Measurements from ENCODE around the gene ARHGEF1.

ARHGEF1 gene, protein sequence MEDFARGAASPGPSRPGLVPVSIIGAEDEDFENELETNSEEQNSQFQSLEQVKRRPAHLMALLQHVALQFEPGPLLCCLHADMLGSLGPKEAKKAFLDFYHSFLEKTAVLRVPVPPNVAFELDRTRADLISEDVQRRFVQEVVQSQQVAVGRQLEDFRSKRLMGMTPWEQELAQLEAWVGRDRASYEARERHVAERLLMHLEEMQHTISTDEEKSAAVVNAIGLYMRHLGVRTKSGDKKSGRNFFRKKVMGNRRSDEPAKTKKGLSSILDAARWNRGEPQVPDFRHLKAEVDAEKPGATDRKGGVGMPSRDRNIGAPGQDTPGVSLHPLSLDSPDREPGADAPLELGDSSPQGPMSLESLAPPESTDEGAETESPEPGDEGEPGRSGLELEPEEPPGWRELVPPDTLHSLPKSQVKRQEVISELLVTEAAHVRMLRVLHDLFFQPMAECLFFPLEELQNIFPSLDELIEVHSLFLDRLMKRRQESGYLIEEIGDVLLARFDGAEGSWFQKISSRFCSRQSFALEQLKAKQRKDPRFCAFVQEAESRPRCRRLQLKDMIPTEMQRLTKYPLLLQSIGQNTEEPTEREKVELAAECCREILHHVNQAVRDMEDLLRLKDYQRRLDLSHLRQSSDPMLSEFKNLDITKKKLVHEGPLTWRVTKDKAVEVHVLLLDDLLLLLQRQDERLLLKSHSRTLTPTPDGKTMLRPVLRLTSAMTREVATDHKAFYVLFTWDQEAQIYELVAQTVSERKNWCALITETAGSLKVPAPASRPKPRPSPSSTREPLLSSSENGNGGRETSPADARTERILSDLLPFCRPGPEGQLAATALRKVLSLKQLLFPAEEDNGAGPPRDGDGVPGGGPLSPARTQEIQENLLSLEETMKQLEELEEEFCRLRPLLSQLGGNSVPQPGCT

GRCh38 chr19:41882568-41883462 lies at the start of gene ARHGEF1:
Gene ARHGEF1, plus strand, starts transcription at chr19:41883184. Its CDS starts 4,899 bp downstream, at chr19:41888083.
- peak in 2 of 3 experiments; percentile 50 to 58 for DNase-seq

GRCh38 chr19:41837981-41838708 lies 44.8 kb upstream of the ARHGEF1 start:
- DNase-seq = no peak

- DNase-seq = no peak
These were observed 43.8 kb upstream of the ARHGEF1 start for GRCh38 chr19:41839211-41839610.

- DNase-seq = no peak
These were observed 39.6 kb upstream of the ARHGEF1 start for GRCh38 chr19:41843371-41843770.

DNA sequence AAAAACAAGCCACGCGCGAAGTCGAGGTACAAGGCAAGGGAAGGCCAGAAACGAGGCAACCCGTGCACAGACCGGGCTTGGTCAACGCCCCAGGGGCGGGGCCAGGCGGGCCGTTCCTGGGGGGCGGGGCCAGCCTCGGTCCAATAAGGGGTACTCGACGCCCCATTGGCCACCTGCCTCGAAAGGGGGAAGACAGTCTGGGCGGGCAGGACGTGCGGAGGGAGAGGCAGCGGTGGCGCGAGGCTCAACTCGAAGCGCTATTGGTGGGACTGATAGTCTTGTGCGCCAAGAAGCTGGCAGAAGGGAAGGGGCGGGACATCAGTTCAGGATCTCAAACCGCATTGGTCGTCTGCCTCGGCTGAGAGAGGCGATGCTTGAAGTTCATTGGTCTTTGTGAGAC lies 38.4 kb upstream of the ARHGEF1 start, which contains the start of gene LYPD4:
Gene LYPD4 (minus strand): TSS at position 83 of the 400 bp plus-strand sequence. CDS start 5,398 bp downstream, outside the sequence.
- DNase-seq = no peak

- DNase-seq = no peak
These were observed 38.2 kb upstream of the ARHGEF1 start, which contains the start of gene DMRTC2 for GRCh38 chr19:41845001-41845050. Gene DMRTC2, plus strand, starts transcription at chr19:41845042. Its CDS starts 2,387 bp downstream, at chr19:41847429.

DNA sequence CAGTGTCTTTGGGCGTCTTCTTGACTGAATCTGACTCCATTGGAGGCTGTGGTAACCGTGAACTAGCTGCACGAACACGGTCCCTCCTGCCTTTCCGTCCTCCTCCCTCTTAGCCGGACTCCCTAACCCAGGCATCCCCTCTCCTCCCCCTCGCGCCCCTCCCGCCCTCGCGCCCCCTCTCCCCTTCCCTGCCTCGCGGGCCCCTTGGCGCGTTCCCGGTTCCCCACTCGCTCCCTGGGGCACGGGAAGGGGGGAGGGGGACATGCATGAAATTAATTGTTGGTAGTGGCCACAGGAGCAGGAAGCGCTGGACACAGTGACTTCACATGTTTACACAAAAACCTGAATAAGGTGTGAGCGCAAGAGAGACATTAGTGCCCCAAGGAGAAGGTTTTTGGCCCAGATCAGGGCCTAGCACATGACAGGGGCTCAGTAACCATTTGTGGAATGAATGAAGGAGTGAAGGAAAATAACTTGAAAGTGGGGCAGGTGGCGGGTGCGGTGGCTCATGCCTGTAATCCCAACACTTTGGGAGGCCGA lies 37.9 kb upstream of the ARHGEF1 start:
- DNase-seq = no peak

DNA sequence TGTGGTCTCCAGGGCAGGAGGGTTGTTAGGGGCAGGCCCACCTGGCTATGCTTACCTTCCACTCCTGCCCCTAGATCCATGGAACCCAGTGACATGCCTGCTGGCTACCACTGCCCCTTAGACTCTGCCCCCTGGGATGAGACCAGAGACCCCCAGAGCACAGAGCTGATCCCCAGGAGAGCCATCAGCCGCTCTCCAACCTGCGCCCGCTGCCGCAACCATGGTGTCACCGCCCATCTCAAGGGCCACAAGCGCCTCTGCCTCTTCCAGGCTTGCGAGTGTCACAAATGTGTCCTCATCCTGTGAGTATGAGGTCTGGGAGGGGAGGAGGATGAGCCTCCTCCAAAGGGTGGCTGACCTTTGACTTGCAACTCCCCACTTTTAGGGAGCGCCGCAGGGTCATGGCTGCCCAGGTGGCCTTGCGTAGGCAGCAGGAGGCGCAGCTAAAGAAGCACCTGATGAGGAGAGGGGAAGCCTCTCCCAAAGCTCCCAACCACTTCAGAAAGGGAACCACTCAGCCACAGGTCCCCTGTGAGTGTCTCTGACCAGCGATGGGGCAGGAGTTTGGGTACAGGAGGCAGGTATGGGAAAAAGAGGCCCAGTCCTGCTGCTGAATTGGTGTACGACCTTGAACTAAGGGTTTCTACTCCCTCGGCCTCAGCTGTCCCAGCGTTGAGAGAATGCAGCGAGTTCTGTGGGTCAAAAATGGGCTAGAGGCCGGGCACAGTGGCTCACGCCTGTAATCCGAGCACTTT lies 35.5 kb upstream of the ARHGEF1 start:
- no peak for DNase-seq

DNA sequence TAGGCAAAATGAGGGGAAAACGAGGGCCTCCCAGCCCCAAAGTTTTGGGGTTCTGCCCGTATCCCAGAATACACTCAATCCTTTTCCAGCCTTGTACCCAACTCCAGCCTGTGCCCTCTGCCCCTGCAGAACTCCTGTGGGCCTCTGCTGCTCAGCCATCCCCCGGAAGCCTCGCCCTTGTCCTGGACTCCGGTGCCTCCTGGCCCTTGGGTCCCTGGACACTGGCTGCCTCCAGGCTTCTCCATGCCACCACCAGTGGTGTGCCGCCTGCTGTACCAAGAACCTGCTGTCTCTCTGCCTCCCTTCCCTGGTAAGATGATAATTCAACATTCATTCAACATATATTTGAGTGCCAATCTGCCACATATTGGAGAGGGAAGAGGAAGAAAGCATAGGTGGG lies 34.3 kb upstream of the ARHGEF1 start:
- no peak for DNase-seq

GRCh38 chr19:41849067-41849466 lies 33.9 kb upstream of the ARHGEF1 start:
- DNase-seq = no peak

DNA sequence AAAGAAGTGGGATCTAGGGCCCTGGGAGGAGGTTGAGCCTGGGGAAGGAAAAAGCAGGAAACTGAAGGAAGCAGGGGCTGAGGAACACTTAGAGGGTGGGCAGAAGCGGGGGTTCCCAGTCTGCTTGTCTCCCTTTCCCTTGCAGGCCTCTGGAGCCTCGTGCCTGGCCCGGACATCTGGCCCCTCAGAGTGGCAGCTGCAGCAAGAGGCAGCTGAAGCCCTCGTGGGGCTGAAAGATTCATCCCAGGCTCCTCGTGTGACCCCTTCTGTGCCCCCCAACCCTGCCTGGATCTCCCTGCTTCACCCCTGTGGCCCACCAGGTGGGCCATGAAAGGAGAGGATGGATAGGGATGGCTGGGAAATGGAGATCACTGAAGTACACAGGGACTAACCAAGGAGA lies 32.6 kb upstream of the ARHGEF1 start:
- no peak for DNase-seq

GRCh38 chr19:41851456-41851855 lies 31.5 kb upstream of the ARHGEF1 start:
- DNase-seq = no peak

DNA sequence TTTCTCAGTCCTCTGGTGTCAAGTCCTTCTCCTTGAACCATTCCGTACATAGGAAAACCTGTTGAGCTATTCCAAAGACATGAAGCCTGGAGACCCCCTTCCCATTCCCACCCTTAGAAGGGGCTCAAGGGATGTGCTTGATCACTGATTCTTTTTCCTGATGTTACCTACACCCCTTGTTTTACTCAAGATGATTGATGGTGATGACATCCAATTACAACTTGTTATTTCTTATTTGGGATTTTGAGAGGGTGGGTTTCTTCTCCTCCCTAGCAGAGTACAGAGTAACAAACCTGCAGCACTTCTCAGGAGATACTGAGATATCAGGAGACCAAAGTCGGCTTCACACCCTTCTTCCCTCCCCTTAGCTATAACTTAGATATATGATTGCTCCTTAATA lies 29.6 kb upstream of the ARHGEF1 start:
- DNase-seq = no peak

- DNase-seq = no peak
These were observed 29.2 kb upstream of the ARHGEF1 start for GRCh38 chr19:41853768-41854167.

DNA sequence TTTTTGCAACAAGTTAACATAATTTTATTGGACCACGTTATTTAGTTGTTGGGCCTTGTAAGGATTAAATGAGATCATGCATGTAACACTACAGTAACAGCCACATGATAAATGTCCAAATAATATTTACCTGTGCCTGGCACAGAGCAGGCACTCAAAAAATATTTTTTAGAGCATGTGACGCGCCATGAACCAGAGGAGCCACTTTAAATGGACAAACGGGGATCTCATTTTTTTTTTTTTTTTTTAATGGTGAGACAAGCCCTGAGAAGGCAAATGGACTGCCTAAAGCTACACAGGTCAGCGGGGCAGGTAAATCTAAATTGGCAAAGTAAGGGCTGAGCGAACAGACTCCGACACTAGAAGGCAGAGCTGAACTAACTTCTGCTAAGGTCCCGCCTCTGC lies 23.8 kb upstream of the ARHGEF1 start:
- DNase-seq = no peak

DNA sequence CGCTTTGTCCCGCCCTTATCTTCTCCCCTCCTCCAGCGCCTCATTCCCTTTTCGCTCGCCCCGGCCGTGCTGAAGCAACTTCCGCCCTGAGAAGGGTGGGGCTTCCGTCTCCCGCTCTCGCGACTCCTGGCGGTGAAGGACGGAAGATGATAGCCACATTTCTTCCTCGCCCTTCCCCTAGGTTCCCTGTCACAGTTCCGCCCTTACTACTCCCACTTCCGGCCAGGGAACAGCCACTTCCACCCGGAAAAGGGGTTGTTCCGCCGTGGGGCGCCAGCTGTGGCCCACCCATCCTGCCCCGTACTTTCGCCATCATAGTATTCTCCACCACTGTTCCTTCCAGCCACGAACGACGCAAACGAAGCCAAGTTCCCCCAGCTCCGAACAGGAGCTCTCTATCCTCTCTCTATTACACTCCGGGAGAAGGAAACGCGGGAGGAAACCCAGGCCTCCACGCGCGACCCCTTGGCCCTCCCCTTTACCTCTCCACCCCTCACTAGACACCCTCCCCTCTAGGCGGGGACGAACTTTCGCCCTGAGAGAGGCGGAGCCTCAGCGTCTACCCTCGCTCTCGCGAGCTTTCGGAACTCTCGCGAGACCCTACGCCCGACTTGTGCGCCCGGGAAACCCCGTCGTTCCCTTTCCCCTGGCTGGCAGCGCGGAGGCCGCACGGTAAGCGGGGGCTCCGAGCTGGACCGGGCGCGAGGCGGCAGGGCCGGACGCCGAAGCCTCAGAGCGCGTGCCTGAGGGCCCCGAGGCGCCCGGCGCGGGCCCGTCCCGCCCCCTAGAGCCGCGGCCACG lies 23.2 kb upstream of the ARHGEF1 start, which contains the start of gene RPS19:
Gene RPS19 (plus strand): TSS at position 638 of the 801 bp plus-strand sequence. CDS start 520 bp downstream, outside the sequence.
- peak; percentile 96 to 99 (median 99) for DNase-seq

DNA sequence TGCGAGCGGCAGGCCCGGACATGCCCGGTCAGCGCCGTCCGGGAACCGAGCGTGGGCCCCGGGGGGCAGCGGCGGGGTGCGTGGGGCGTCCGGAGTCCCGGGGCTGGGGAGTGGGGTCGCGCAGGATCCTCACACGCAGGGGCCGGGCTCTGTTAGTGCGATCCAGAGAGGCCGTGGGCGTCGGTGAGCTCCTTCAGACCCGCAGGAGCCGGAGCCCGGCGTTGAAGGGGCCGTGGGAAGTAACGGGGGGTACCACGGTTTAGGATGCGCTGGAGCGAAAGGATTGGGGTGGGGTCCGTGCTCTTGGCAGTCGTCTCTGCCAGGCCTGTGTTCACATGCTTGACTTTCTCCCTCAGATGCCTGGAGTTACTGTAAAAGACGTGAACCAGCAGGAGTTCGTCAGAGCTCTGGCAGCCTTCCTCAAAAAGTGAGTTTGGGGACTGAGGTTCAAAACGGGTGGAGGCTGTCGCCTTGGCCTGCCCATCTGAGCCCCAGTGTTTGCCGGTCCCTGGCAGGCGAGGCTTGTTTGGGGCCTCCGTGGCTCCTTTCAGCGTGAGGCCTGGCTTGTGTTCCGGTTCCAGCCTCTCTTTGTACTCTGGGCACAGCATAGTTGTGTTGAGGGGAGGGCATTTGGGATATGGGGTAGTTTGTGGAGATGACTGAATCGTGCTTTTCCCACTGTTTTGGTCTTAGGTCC lies 22.4 kb upstream of the ARHGEF1 start:
- peak in 2 of 3 experiments; percentile 32 to 51 for DNase-seq

- DNase-seq = peak in 2 of 3 experiments; percentile 9 to 70
These were observed 21.7 kb upstream of the ARHGEF1 start for GRCh38 chr19:41861116-41861768.

DNA sequence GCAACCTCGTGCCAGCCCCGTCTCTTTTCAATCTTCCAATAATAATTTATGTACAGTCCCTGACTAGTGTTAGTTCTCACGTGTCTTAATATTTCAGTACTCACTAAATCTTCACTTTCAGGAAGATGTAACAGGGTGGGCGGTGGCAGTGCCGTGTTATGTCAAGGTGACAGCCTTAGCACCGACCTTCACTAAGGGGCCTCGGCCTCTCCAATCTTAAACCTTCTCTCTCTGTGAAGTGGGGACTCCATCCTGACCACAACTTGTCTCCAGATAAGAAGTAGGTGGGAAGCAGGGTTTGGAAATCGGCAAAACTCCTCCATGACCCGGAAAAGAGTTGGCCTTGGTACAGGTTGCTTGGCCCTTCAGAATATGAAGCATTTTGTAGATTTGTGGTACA lies 21.1 kb upstream of the ARHGEF1 start:
- DNase-seq = no peak
